ENCODE results near the gene TNFSF12.

DNA sequence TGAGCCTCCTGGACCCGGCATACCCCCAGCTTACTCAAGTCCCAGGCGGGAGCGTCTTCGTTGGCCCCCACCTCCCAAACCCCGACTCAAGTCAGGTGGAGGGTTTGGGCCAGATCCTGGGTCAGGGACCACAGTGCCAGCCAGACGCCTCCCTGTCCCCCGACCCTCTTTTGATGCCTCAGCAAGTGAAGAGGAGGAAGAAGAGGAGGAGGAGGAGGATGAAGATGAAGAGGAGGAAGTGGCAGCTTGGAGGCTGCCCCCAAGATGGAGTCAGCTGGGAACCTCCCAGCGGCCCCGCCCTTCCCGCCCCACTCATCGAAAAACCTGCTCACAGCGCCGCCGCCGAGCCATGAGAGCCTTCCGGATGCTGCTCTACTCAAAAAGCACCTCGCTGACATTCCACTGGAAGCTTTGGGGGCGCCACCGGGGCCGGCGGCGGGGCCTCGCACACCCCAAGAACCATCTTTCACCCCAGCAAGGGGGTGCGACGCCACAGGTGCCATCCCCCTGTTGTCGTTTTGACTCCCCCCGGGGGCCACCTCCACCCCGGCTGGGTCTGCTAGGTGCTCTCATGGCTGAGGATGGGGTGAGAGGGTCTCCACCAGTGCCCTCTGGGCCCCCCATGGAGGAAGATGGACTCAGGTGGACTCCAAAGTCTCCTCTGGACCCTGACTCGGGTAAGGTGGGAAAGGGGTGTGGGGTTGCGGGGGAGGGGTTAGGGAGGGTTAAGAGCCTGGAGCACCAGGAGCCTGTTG, 14.4 kb downstream of the TNFSF12 start:
- TF ChIP-seq, protein P1, sequence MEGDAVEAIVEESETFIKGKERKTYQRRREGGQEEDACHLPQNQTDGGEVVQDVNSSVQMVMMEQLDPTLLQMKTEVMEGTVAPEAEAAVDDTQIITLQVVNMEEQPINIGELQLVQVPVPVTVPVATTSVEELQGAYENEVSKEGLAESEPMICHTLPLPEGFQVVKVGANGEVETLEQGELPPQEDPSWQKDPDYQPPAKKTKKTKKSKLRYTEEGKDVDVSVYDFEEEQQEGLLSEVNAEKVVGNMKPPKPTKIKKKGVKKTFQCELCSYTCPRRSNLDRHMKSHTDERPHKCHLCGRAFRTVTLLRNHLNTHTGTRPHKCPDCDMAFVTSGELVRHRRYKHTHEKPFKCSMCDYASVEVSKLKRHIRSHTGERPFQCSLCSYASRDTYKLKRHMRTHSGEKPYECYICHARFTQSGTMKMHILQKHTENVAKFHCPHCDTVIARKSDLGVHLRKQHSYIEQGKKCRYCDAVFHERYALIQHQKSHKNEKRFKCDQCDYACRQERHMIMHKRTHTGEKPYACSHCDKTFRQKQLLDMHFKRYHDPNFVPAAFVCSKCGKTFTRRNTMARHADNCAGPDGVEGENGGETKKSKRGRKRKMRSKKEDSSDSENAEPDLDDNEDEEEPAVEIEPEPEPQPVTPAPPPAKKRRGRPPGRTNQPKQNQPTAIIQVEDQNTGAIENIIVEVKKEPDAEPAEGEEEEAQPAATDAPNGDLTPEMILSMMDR (IDR thresholded peaks at IDR 0.05), result no peak
- TF ChIP-seq POLR2A (IDR thresholded peaks at IDR 0.05), result no peak

All from lower leg skin (tissue), 3 donors.